ENCODE results near the gene SLC49A4. TPM values are rescaled to one million over a fixed set of nuclear protein-coding genes. Genes with fewer than 3 reads are reported as not detected.

The SLC49A4 gene
- total and polyA plus RNA-seq, 2 of the 13 experiments (the other 11 are each of a cell fraction or from before 2014, with no cell fraction given): 6.5 to 16.3 TPM

DNA sequence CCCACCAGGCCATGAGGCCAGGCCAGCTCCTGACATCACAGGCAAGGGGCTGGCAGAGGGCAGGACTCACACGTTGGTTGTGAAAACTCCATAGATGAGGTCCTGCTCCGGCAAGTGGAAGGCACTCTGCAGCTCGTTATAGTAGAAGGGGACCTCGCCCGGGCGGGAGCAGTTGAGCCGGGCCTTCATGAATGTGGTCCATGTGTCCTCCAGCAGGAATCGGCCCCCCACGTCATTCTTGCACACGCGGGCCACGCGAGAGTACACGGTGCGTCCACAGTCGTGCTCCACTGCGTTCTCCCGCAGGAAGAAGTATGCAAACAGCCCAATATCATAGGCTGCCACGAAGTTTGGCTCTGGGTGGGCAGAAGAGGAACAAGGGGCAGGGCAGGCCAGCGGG is 131.5 kb downstream of the SLC49A4 start:
- BruUV-seq (replicated peaks): no TSS peak
- ChIA-PET POLR2A (no interaction called here), CTCF (ENCODE audit: low intra/inter-chr PET ratio, low total read pairs) (no interaction called here)
- Histone ChIP-seq H3K4me3 (replicated peaks in 1 of 3; ENCODE audit: insufficient read depth in 1 of 3, low read depth in 2 of 3, low read length in 3 of 3) (no peak overlapping the region), H3K27me3 (ENCODE audit: control insufficient read depth in 1 of 2, insufficient read depth in 2 of 2, low read length in 2 of 2) (peaks cover 6 to 48% of the 10 kb centered on the region in 2 experiments), H3K9ac (ENCODE audit: insufficient read depth, low read depth, low read length) (no peak overlapping the region), H3K27ac (ENCODE audit: extremely low read length, insufficient read depth, low read length) (no peak overlapping the region), H3K4me1 (ENCODE audit: insufficient read depth, low read length) (peaks cover 26% of the 10 kb centered on the region), H4K20me1 (ENCODE audit: insufficient read depth, low read length) (no peaks in the 10 kb centered on the region), H3K9me3 (ENCODE audit: low read length) (no peaks in the 10 kb centered on the region), H3K36me3 (replicated peaks in 1 of 2; ENCODE audit: control insufficient read depth in 1 of 2, insufficient read depth in 2 of 2, low read length in 2 of 2) (no peaks in the 10 kb centered on the region), H3K79me2 (ENCODE audit: insufficient read depth, low read length) (no peaks in the 10 kb centered on the region), H2AFZ (ENCODE audit: low read length) (no peak overlapping the region), H3K4me2 (ENCODE audit: low read depth, low read length) (no peak overlapping the region)
- 72% methylated on average over 18 of the region's 20 CpGs for WGBS (ENCODE audit: low lambda C conversion rate)
- no peak for DNase-seq (ENCODE audit: low spot score)
- FAIRE-seq: no peak
- ATAC-seq: no peak
- intact Hi-C loops (cut with micrococcal nuclease; ENCODE audit: unreplicated experiment) (no loop called here), in situ Hi-C loops (cut with HindIII; ENCODE audit: extremely low pct_ligation_motif_present, low pct_unique_long_range_greater_than_20kb) (no loop called here)
- TF ChIP-seq ZNF264 (CRISPR knock-in tag; IDR thresholded peaks at IDR 0.05) (no peak), NPAS2 (CRISPR knock-in tag; IDR thresholded peaks at IDR 0.05; ENCODE audit: borderline replicate concordance) (no peak), DPF2 (CRISPR knock-in tag; IDR thresholded peaks at IDR 0.05; ENCODE audit: borderline replicate concordance, low read depth) (no peak), NONO (IDR thresholded peaks at IDR 0.05) (no peak), NONO (CRISPR knock-in tag; conservative IDR thresholded peaks at IDR 0.05) (no peak), ZNF17 (CRISPR knock-in tag; IDR thresholded peaks at IDR 0.05) (no peak)
- TF ChIP-seq, protein P1, sequence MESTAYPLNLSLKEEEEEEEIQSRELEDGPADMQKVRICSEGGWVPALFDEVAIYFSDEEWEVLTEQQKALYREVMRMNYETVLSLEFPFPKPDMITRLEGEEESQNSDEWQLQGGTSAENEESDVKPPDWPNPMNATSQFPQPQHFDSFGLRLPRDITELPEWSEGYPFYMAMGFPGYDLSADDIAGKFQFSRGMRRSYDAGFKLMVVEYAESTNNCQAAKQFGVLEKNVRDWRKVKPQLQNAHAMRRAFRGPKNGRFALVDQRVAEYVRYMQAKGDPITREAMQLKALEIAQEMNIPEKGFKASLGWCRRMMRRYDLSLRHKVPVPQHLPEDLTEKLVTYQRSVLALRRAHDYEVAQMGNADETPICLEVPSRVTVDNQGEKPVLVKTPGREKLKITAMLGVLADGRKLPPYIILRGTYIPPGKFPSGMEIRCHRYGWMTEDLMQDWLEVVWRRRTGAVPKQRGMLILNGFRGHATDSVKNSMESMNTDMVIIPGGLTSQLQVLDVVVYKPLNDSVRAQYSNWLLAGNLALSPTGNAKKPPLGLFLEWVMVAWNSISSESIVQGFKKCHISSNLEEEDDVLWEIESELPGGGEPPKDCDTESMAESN (CRISPR knock-in tag; conservative IDR thresholded peaks at IDR 0.05): no peak
- TF ChIP-seq, protein P2, sequence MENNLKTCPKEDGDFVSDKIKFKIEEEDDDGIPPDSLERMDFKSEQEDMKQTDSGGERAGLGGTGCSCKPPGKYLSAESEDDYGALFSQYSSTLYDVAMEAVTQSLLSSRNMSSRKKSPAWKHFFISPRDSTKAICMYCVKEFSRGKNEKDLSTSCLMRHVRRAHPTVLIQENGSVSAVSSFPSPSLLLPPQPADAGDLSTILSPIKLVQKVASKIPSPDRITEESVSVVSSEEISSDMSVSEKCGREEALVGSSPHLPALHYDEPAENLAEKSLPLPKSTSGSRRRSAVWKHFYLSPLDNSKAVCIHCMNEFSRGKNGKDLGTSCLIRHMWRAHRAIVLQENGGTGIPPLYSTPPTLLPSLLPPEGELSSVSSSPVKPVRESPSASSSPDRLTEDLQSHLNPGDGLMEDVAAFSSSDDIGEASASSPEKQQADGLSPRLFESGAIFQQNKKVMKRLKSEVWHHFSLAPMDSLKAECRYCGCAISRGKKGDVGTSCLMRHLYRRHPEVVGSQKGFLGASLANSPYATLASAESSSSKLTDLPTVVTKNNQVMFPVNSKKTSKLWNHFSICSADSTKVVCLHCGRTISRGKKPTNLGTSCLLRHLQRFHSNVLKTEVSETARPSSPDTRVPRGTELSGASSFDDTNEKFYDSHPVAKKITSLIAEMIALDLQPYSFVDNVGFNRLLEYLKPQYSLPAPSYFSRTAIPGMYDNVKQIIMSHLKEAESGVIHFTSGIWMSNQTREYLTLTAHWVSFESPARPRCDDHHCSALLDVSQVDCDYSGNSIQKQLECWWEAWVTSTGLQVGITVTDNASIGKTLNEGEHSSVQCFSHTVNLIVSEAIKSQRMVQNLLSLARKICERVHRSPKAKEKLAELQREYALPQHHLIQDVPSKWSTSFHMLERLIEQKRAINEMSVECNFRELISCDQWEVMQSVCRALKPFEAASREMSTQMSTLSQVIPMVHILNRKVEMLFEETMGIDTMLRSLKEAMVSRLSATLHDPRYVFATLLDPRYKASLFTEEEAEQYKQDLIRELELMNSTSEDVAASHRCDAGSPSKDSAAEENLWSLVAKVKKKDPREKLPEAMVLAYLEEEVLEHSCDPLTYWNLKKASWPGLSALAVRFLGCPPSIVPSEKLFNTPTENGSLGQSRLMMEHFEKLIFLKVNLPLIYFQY (CRISPR knock-in tag; IDR thresholded peaks at IDR 0.05; ENCODE audit: borderline replicate concordance): no peak
- TF ChIP-seq, protein P3, sequence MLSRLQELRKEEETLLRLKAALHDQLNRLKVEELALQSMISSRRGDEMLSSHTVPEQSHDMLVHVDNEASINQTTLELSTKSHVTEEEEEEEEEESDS (CRISPR knock-in tag; IDR thresholded peaks at IDR 0.05; ENCODE audit: borderline replicate concordance): no peak
- TF ChIP-seq, protein P4, sequence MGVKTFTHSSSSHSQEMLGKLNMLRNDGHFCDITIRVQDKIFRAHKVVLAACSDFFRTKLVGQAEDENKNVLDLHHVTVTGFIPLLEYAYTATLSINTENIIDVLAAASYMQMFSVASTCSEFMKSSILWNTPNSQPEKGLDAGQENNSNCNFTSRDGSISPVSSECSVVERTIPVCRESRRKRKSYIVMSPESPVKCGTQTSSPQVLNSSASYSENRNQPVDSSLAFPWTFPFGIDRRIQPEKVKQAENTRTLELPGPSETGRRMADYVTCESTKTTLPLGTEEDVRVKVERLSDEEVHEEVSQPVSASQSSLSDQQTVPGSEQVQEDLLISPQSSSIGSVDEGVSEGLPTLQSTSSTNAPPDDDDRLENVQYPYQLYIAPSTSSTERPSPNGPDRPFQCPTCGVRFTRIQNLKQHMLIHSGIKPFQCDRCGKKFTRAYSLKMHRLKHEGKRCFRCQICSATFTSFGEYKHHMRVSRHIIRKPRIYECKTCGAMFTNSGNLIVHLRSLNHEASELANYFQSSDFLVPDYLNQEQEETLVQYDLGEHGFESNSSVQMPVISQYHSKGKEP (CRISPR knock-in tag; IDR thresholded peaks at IDR 0.05): no peak
- TF ChIP-seq, protein P5, sequence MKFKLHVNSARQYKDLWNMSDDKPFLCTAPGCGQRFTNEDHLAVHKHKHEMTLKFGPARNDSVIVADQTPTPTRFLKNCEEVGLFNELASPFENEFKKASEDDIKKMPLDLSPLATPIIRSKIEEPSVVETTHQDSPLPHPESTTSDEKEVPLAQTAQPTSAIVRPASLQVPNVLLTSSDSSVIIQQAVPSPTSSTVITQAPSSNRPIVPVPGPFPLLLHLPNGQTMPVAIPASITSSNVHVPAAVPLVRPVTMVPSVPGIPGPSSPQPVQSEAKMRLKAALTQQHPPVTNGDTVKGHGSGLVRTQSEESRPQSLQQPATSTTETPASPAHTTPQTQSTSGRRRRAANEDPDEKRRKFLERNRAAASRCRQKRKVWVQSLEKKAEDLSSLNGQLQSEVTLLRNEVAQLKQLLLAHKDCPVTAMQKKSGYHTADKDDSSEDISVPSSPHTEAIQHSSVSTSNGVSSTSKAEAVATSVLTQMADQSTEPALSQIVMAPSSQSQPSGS (CRISPR knock-in tag; IDR thresholded peaks at IDR 0.05): no peak
- TF ChIP-seq, protein P6, sequence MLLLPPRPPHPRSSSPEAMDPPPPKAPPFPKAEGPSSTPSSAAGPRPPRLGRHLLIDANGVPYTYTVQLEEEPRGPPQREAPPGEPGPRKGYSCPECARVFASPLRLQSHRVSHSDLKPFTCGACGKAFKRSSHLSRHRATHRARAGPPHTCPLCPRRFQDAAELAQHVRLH (CRISPR knock-in tag; IDR thresholded peaks at IDR 0.05; ENCODE audit: borderline replicate concordance, low read depth): no peak
- TF ChIP-seq, protein P7, sequence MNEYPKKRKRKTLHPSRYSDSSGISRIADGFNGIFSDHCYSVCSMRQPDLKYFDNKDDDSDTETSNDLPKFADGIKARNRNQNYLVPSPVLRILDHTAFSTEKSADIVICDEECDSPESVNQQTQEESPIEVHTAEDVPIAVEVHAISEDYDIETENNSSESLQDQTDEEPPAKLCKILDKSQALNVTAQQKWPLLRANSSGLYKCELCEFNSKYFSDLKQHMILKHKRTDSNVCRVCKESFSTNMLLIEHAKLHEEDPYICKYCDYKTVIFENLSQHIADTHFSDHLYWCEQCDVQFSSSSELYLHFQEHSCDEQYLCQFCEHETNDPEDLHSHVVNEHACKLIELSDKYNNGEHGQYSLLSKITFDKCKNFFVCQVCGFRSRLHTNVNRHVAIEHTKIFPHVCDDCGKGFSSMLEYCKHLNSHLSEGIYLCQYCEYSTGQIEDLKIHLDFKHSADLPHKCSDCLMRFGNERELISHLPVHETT (CRISPR knock-in tag; conservative IDR thresholded peaks at IDR 0.05): no peak

Measured in HepG2 (cell line).